Left renal cortex interstitium (tissue), 4 donors: ENCODE data around the gene OGFR. TPM values are rescaled to one million over a fixed set of nuclear protein-coding genes. Genes with fewer than 3 reads are reported as not detected.

ENCODE experiments used
- DNase-seq, 4 donors: peaks; one replicate each; pipeline ENCODE4 v3.0.0-alpha.2; 2013; ENCODE audit warnings: low read depth in 4 of 4, low spot score in 2 of 4, missing footprints in 1 of 4
- polyA plus RNA-seq, 4 donors: library from polyadenylated mRNA; unstranded; fragments of 120-200 nt; gene quantifications; one replicate each; pipeline ENCODE4 v1.2.1, GENCODE V29; 2013; ENCODE audit not compliant: insufficient read length in 4 of 4

OGFR gene
- polyA plus RNA-seq, 4 donors: 26.5 to 36.5 (median 34.6) TPM

- DNase-seq: no peak
These were observed 20.1 kb downstream of the OGFR start for GRCh38 chr20:62824476-62825332.

DNA sequence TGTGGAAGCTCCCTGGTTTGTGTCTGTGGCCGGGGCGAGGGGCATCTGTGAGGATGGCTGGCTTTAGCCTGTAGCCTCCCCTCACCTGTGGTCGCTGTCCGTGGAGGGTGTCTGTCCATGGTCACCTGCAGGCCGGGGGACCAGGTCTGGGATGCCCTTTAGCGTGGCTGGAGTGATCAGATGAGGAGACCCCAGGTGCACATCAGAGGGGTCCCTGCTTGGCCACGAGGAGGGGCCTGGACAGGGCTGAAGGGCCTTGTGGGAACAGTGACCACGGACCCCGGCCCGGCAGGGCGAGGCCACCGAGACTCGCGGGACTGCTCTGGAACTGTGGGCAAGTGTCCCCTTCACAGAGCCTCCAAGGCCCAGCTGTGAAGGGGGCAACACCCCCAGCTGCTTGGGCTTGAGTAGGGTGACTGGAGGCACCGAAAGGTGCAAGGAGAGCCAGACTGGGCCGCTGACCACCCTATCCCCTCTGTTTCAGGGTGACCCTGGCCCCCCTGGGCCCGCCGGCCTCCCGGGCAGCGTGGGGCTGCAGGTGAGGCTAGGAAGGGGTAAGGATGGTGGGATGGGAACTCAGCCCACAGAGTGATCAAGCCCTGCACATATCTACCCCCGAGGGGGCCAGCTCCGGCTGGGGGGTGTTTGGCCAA, 20.8 kb downstream of the OGFR start:
- no peak for DNase-seq

GRCh38 chr20:62825986-62826645, 21.5 kb downstream of the OGFR start:
- DNase-seq: no peak

DNA sequence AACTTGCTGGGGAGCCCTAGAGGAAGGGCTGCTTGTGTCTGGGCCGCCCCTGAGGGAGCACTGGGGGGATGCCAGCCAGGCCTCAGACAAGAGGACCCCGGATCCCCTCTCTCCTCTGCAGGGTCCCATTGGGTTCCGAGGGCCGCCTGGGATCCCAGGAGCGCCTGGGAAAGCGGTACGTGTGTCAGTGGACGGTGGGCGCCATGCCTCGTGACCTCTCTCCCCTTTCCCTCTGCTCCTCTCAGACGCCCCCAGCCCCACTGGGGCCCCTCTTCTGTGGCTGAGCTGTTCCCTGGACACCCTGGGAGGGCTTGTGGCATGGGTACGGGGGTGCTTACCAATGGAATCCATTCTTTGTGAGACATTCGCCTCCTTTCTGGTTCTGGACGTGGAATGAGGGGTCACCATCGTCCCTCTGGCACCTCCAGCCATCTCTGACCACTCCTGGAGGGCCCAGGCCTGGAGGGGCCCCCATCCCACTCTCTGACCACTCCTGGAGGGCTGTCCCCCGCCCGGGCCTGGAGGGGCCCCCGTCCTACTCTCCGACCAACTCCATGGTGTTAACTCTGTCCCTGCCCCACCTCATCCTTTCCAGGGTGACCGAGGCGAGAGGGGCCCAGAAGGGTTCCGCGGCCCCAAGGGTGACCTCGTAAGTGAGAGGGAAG, 22.1 kb downstream of the OGFR start:
- no peak for DNase-seq

GRCh38 chr20:62827311-62828038, 22.8 kb downstream of the OGFR start:
- DNase-seq: no peak

- no peak for DNase-seq
These were observed 23.4 kb downstream of the OGFR start for GRCh38 chr20:62828051-62828450.

GRCh38 chr20:62828511-62829230, 24.0 kb downstream of the OGFR start:
- no peak for DNase-seq

DNA sequence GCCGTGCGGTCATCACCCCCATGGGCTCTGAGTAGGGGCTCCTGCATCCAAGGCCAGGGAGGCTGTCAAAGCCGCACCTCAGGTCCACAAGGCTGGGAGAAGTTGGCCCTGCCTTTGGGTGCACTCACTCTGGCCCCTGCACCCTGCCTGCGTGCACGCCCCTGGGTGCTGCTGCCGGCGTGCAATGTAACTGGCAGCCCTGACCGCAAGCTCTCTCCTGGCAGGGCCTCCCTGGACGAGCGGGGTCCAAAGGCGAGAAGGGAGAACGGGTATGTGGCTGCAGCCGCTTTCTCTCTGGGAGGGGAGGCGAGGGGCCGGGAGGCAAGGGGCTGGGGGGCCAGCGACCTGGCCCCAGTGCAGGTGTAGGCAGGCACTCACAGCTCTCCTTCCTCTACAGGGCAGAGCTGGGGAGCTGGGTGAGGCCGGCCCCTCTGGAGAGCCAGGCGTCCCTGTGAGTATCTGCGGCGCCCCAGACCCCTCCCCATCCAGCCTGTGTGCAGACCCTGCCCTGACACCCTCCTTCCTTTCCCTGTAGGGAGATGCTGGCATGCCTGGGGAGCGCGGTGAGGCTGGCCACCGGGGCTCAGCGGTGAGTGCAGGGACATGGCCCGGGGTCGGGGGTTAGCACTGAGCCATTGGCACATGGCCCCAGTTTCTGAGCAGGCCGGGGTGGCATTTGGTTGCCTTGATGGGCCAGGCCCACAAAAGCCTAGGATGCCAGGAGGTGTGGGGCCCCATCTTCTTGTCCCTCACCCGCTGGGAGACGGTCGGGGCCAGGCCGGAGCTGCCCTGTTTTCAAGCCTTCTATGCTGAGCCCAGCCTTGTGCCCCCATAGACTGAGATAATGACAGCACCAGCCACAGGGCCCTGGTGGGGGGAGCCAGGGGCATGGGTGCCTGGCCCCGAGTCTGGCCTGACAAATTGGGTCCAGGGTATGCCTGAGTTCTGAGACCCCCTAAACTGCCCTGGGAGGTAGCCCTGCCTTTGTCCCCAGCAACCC, 24.9 kb downstream of the OGFR start:
- DNase-seq: no peak

DNA sequence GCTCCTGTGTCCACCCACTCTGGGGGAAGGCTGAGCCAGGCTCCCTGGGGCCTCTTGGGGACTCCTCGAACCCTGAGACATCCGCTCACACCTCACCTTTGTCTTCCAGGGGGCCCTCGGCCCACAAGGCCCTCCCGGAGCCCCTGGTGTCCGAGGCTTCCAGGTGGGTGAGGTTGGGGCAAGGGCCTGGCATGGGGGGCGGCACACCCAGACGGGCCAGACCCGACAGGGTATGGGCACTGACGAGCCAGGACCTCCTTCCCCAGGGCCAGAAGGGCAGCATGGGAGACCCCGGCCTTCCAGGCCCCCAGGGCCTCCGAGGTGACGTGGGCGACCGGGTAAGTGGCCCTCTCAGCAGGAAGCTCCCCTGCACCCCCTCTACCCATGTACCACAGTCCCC, 25.6 kb downstream of the OGFR start:
- no peak for DNase-seq

DNA sequence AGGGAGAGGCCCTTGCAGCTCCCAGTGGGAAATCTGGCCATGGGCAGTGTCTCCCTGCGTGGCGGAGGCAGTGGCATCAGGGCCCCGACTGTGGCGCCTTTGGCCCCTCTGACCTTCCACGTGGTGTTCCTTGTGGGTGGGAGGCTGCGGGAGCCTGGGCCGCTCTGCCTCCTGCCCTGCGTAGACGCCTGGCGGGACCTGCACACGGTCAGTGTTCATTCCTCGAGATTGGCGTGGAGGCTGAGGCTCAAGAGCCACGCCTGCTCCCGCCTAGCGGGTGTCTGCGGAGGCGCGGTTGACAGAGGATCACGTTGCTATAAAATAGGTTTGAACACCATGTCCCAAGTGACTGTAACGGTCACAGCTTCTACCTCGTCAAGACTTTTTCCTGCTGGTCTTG, 26.2 kb downstream of the OGFR start:
- no peak for DNase-seq

GRCh38 chr20:62831361-62831788, 26.7 kb downstream of the OGFR start:
- no peak for DNase-seq

DNA sequence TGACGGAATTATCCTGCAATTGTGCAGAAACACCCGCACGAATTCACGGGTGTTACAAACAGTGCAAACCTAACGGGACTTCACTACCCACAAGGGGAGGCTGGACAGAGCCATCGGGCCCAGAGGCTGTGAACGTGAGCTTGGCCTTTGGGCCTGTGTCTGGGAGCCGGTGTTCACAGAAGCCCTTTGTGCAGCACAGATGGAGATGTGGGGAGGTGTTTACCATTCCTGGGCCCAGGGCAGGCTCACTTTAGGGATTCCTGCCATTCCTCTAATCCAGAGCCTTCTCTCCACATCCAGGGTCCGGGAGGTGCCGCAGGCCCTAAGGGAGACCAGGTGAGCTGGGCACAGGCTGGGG, 27.2 kb downstream of the OGFR start:
- no peak for DNase-seq

DNA sequence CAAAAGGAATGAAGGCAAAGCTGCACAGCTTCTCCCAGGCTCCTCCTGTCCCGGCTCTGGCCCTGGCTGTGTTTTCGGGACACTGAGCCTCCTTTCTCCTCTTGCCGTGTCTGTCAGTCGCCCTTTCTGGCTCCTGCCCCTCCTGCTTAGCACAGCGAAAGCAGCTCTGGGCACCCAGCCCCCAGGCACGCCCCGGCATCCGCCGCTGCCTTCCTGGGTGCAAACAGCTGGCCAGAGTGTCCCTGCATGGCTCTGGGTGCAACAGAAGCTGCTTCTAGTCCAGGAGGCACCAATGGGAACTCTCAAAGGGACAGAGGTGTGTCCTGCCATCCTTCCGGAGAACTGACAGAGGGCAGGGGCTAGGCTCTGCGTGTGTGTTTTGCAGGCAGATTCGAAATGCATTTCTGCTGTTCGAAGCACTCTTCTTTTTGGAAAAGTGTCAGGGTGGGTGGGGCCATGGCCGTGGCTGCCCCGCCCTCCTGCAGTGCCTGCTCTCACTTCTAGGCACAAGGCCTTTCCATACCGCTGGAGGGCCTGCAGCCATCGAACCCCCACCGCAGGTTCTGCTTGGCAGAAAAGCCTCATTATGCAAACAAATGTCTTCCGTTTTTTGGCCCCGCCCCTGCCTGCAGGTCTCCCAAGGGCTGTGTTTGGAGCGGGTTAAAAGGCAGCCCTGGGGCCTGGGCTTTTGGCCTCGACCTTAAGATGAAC, 27.7 kb downstream of the OGFR start:
- DNase-seq: no peak

DNA sequence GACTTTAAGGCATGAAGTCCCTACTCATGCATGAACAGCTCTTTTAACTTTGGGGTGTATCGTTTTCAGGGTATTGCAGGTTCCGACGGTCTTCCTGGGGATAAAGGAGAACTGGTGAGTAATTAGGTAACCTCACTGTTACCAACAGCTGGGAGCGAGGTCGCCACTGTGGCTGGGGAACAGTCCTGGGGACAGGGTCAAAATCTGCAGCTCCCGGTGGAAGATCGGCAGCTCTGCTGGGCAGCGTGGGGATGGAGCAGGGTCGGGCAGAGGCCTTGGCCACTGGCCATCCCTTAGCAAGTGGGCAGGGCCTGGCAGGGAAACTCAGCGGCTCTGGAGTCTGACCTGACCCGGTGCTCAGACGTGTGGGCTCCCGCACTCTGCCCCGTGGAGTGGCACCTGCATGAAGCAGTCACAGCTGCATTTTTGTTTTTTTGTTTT, 28.3 kb downstream of the OGFR start:
- DNase-seq: no peak

DNA sequence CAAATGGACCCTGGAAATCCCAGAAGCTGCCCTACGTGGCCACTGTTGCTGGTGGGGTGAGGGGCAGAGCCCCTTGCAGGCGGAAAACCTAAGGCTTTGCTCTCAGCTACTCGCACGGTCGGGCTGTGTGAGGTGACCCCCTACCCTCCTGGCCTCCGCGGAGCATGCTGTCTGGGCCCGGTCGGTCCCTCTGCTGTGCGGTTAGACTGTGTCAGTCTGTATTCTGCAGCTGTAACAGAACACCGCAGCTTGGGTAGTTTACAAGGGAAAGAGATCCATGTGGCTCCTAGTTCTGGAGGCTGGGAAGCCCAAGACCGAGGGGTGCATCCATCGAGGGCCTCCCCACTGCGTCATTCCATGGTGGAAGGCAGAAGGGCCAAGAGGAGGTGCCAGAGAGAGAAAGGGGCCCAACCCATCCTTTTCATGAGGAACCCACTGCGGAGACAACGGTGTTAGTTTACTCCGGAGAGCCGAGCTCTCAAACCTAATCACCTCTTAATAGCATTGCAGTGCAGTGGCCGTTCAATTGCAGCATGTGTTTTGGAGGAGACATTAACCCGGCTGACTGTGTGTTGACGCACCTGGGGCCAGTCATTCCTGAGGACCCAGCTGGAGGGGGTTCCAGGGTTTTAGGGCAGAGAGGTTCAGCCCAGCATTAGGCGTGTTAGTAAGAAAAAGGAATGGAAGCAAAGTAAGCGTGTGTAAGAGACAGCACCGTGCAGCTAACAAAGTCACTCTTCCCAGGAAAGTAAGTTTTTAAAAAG, 30.5 kb downstream of the OGFR start:
- DNase-seq: no peak

DNA sequence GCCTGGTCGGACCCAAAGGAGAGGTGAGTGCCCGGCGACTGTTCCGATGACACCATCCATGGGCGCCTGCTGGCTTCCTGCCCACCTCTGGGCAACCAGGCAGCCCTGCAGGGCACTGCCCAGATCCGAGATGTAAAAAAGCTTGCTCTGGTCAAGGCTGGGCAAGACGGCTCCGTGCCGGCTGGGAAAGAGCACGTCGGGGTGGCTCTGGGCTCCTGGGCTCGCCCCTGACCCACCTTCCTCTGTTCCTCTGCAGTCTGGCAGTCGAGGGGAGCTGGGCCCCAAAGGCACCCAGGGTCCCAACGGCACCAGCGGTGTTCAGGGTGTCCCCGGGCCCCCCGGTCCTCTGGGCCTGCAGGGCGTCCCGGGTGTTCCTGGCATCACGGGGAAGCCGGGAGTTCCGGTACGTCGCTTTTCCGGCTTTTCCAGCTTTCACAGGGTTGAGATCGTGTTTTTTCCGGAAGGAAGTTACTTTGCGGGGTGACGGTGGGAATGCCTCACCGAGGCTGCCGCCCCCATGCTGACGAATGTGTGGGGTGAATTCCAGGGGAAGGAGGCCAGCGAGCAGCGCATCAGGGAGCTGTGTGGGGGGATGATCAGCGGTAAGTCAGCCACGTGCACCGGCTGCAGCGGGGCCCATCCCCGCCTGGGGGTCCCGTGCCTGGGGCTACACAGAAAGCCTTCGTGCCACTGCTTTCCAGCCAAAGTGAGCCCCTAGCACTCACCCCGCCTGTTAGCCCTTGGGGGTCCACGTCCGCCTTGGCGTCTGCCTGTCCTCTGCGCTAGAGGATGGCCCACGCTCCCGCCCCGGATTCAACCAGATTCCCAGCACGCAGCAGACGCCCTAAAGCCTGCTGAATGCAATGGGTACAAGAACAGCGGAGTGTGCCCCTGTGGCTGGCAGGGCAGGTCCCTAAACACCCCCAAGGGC, 31.6 kb downstream of the OGFR start:
- DNase-seq: no peak
